GM10847 (cell line): ENCODE measurements around the gene LHX4.

Experiments used
- POLR2A ChIP-seq: IDR thresholded peaks from 2 replicates; pipeline ENCODE4 v1.6.1; 2011; ENCODE audit not compliant: insufficient read length; ENCODE audit errors: extremely low read depth

The LHX4 gene

GRCh38 chr1:180265201-180265600 is 35.1 kb downstream of the LHX4 start:
- TF ChIP-seq POLR2A, result no peak

- no peak for TF ChIP-seq POLR2A
These were observed 35.8 kb downstream of the LHX4 start for GRCh38 chr1:180265871-180266270.

GRCh38 chr1:180266275-180267210 is 36.5 kb downstream of the LHX4 start:
- no peak for TF ChIP-seq POLR2A

DNA sequence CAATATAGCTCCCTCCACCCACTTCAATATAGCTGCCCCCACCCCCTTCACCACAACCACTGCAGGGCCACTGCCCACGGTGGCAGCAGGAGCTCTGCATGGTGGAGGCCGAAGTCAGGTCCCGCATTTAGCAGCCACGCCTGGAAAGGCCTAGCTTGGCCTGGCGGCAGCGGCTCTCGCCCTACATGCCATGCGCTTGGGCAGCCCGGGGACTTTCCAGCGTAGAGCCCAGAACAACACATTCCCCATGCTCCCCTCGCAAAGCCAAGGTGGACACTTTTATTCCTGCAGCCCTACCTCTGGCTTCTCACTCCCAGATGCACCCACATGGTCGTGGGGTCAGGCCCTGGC is 37.1 kb downstream of the LHX4 start:
- TF ChIP-seq POLR2A, result no peak

DNA sequence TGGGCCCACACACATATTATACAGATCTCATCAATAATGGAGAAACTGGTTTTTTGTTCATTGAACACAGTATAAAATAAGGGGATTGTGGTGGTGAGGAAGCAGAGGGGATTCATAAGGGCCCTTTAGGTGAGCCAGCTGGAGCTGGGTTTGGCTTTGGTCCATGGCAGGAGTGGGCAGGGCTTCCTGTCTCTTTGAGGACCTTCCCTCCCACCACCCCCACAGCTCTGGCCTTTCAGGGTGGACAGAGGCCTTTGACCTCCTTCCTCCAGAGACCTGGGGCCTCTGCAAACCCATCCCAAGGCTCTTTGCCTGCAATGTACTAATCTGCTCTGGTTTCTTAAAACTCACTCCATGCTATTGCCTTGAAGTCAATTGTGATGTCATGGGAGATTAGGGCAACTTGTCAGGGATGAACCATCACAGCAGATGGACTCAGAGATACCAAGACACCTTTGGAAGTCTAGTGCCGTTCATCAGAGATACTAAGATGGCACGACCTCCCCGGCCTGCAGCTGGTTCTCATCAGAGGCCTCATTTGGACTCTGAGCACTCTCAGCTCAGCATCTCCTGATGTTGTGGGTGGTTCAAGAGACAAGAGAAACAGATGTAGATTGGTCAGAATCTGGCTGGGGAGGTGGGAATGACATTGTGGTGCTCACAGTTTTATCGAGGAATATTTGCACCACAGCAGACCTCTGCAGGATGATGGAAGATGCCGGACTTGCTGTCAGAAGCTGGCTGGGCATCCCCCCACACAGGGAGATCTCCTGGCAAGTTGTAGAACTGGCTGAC is 37.9 kb downstream of the LHX4 start:
- TF ChIP-seq POLR2A, result no peak

DNA sequence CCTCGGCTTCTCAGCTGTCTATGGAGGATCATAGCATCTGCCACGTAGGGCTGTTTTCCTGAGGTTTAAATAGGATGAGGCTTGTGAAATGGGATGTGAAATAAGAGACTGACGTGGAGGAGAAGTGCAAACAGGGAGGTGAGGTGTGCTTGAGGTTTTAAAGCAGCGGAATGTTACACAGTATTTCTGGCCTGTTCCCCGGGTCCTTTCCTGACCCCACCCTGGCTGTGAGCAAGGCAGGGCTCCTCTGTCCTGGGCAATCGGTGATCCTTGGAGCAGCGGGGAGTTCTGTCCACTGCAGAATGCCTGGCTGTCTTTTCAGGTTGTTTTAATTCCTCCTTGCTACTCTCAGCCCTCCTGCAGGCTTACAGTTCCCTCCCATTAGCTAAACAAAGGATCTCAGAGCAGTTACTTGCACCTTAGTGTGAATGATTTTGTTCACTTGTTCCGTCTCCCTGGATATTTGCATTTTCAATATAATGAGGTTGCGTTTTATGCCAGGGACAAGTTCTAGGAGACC is 38.6 kb downstream of the LHX4 start:
- TF ChIP-seq POLR2A, result no peak

- TF ChIP-seq POLR2A, result no peak
These were observed 39.8 kb downstream of the LHX4 start for GRCh38 chr1:180269645-180270529.

DNA sequence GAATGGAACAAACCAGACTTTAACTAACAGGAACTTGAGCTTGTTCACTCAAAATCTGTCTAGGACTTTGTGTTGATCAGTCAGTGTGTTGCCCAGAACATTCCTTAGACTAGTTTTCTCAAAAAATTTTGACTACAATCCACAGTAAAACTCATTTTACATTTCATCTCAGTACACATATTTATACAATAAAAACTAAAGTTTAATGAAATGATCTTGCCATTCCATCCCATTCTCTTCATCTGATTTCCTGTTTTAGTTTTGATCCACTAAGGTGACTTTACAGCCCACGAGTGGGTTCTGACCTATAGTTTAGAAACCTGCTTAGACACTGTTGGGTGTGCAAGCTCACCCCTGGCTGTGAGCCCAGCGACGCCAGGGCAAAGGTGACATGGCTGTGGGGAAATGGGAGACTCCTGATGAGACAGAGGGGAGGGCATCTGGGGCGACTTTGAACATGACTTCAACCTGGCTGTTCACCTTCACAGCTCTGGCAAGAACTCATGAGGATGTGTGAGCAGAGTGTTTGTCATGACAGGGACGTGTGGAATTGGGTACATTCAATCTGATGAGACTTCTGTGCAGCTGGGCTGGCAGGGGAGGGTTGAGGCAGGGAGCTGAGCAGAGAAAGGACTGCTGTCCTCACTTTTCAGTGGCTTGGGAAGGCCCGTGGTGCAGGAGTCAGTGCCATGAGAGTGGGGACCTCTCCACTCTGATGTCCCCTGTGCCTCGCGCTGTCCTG is 40.6 kb downstream of the LHX4 start:
- TF ChIP-seq POLR2A, result no peak

DNA sequence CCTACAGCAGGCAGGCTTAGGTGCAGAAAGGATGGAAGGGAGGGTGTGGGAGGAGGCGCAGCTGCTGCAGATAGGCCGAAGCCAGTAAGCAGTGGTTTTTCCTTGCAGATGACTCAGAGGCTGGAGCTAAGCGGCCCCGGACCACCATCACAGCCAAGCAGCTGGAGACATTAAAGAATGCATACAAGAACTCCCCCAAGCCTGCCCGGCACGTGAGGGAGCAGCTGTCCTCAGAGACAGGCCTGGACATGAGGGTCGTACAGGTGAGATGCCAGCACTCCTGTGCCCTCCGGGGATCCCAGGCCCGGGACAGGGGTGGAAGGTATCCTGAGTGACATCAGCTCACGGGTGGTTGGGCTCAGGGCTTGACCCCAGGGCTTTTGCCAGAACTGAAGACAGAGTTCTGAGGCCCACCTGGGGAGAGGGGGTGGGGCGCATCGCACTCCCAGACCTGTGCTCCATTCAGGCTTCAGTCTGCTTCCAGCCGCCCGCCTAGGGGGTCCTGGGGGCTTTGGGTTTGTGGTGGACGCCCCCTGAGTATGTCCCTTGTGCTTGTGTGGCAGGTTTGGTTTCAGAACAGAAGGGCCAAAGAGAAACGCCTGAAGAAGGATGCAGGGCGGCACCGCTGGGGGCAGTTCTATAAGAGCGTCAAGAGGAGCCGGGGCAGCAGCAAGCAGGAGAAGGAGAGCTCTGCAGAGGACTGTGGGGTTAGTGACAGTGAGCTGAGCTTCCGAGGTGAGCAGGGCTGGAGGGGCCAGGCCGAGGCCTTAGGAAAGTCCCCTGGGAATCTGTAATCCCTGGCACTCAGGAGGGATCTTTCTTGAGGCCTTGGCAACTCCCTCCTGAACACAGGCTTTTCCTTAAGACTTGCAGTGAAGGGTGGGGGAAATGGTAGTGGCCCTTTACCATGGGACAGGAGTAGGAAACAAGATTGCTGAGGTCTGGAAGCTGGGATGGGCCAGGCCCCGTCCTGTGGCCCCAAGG is 41.5 kb downstream of the LHX4 start:
- no peak for TF ChIP-seq POLR2A

DNA sequence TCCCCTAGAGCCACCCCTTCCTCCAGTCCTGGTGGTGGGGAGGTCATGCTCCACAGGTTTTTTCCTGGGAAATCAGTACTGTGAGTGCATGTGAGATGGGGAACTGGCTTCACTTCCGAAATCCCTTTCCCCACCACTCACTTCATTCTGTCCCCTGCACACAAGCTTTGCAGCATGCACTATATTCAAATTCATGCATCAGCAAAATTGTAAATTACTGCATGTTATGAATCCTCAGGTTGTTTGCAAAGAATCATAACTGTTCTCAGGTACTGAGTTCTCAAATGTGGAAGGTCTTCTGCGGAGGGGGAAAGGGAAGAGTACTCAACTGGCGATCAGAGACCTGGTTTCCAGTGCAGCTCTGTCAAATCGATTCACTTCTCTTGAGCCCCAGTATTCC is 42.3 kb downstream of the LHX4 start:
- TF ChIP-seq POLR2A, result no peak

DNA sequence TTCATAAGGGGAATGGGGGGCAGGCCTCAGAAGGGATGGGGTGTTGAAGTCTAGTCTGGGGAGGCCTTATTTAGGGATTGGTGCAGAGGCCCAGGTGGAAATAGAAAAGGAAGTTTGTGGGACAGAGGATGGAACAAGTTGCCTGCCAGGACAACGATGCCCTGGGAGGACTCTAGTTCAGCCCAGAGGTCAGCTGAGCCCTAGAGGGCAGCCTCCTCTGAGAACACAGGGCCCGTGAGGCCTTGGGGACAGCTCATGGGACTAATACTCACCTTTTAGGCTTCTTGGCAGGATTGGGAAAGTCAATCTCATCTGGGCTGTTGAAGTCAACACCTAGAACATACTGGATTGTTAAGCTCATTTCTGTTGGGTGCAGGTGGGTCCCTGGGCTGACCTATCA is 43.0 kb downstream of the LHX4 start:
- TF ChIP-seq POLR2A, result no peak

DNA sequence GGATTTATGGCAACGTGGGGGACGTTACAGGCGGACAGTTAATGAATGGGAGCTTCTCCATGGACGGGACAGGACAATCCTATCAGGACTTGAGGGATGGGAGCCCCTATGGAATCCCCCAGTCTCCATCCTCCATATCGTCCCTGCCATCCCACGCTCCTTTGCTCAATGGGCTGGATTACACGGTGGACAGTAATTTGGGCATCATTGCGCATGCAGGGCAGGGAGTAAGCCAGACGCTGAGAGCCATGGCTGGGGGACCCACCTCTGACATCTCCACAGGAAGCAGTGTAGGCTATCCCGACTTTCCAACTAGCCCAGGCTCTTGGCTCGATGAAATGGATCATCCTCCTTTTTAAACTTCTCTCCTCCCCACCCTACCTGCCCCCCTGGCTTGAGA is 44.2 kb downstream of the LHX4 start:
- no peak for TF ChIP-seq POLR2A

GRCh38 chr1:180275726-180276125 is 45.7 kb downstream of the LHX4 start:
- TF ChIP-seq POLR2A, result no peak
